K562 (cell line): ENCODE results near the gene ITGBL1. TPM values are rescaled to one million over a fixed set of nuclear protein-coding genes. Genes with fewer than 3 reads are reported as not detected.

Experiments used
- ATAC-seq: fragments of 200-7000 bp; cut with Tn5 transposase; 3 replicates; pipeline ENCODE4 v1.9.1; 2020; ENCODE audit warnings: moderate library complexity
- BruUV-seq: library from RNA; stranded (reverse); fragments of 400-500 nt; replicated peaks from 2 replicates; lab custom pipeline; 2021; lab: Mats Ljungman, UMichigan
- CTCF ChIA-PET: fragments of 300-600 bp; formaldehyde crosslinking; extraction: SDS; loops from one replicate; lab custom pipeline; 2021; ENCODE audit warnings: low intra/inter-chr PET ratio; lab: Yijun Ruan, JAX
- POLR2A ChIA-PET: fragments of 300-600, 350-650 bp; sonication (Branson Sonifier 250); formaldehyde crosslinking; extraction: SDS; loops from one replicate; lab custom pipeline; 2021; ENCODE audit warnings: antibody characterized with exemption, inconsistent platforms; lab: Yijun Ruan, JAX
- DNase-seq, 4 experiments: peaks; one replicate each; pipeline versions ENCODE4 v3.0.0 to v3.0.0-alpha.2; 2011 to 2018; ENCODE audit warnings: low spot score in 3 of 4, mixed read lengths in 3 of 4; ENCODE audit errors: extremely low read depth in 1 of 4
- FAIRE-seq: peaks from 2 replicates; lab custom pipeline; 2011; peaks lifted over from hg19 to GRCh38; lab: Jason Lieb, UNC
- H2AFZ ChIP-seq: 2 replicates; pipeline ENCODE4 v1.6.0; 2011; ENCODE audit warnings: low read depth, low read length, control low read depth, inconsistent platforms
- H3K27ac ChIP-seq: fragments of 200-600 bp; 3 replicates; pipeline ENCODE4 v1.8.0; 2011; ENCODE audit warnings: low read depth, mild to moderate bottlenecking, control low read depth, inconsistent platforms, low read length, moderate library complexity, mixed read lengths; ENCODE audit errors: extremely low read depth
- H3K27me3 ChIP-seq, 2 experiments: fragments of 300-600 bp in 1 of 2; 2 replicates in 1 of 2; 3 replicates in 1 of 2; pipeline versions ENCODE4 v1.6.0 to v1.8.0; 2011; ENCODE audit warnings: inconsistent platforms in 2 of 2, low read length in 2 of 2, mild to moderate bottlenecking in 1 of 2, mixed read lengths in 1 of 2, moderate library complexity in 1 of 2; ENCODE audit not compliant: control insufficient read depth in 2 of 2, insufficient read depth in 2 of 2
- H3K36me3 ChIP-seq: fragments of 300-600 bp; 3 replicates; pipeline ENCODE4 v1.8.0; 2011; ENCODE audit warnings: mild to moderate bottlenecking, low read length, inconsistent platforms; ENCODE audit not compliant: control insufficient read depth, insufficient read depth
- H3K4me1 ChIP-seq, 2 experiments: fragments of 200-600 bp in 1 of 2; replicated peaks in 1 of 2; 2 replicates in 1 of 2; 3 replicates in 1 of 2; pipeline versions ENCODE4 v1.5.1 to v1.8.0; 2011; ENCODE audit warnings: inconsistent platforms in 2 of 2, low read length in 2 of 2, mild to moderate bottlenecking in 1 of 2, mixed read lengths in 1 of 2, moderate library complexity in 1 of 2; ENCODE audit not compliant: control insufficient read depth in 2 of 2, insufficient read depth in 2 of 2
- H3K4me2 ChIP-seq: 2 replicates; pipeline ENCODE4 v1.6.1; 2011; ENCODE audit warnings: low read length, control low read depth, inconsistent platforms, mixed read lengths; ENCODE audit not compliant: insufficient read depth
- H3K4me3 ChIP-seq: fragments of 200-600 bp; sonication (generic), shearing (Covaris generic); 2 replicates; pipeline ENCODE4 v1.5.1; 2016; ENCODE audit warnings: control low read depth, inconsistent platforms
- H3K79me2 ChIP-seq: fragments of 200-600 bp; 3 replicates; pipeline ENCODE4 v1.8.0; 2011; ENCODE audit warnings: low read length, inconsistent platforms; ENCODE audit not compliant: control insufficient read depth, insufficient read depth
- H3K9ac ChIP-seq, 2 experiments: 2 replicates each; pipeline versions ENCODE4 v1.6.0 to v1.6.1; 2011; ENCODE audit warnings: low read depth in 2 of 2, low read length in 2 of 2, control low read depth in 1 of 2, inconsistent platforms in 1 of 2, mild to moderate bottlenecking in 1 of 2, mixed read lengths in 1 of 2; ENCODE audit not compliant: insufficient read depth in 1 of 2
- H3K9me1 ChIP-seq: one replicate; pipeline ENCODE4 v1.6.0; 2011; ENCODE audit warnings: inconsistent platforms, mild to moderate bottlenecking, low read length, moderate library complexity; ENCODE audit not compliant: control insufficient read depth, insufficient read depth
- H3K9me3 ChIP-seq: replicated peaks from 2 replicates; pipeline ENCODE4 v1.5.1; 2011; ENCODE audit warnings: low read depth, low read length, inconsistent platforms; ENCODE audit not compliant: control insufficient read depth, insufficient read depth
- H4K20me1 ChIP-seq: replicated peaks from 2 replicates; pipeline ENCODE4 v1.6.1; 2011; ENCODE audit warnings: low read length, inconsistent platforms, mixed read lengths; ENCODE audit not compliant: control insufficient read depth, insufficient read depth
- CC2D1A ChIP-seq: fragments of 450-650 bp; IDR thresholded peaks from 2 replicates; pipeline ENCODE4 v1.6.1; 2017; ENCODE audit warnings: mild to moderate bottlenecking
- MCM5 ChIP-seq: fragments of 450-650 bp; IDR thresholded peaks from 2 replicates; pipeline ENCODE4 v1.6.1; 2016; ENCODE audit warnings: low read depth
- POLR2B ChIP-seq: fragments of 450-650 bp; IDR thresholded peaks from 2 replicates; pipeline ENCODE4 v1.6.1; 2018; ENCODE audit warnings: low read depth; ENCODE audit not compliant: partially characterized antibody
- TARDBP ChIP-seq: fragments of 450-650 bp; IDR thresholded peaks from 2 replicates; pipeline ENCODE4 v1.6.1; 2016
- ZNF165 ChIP-seq: fragments of 250-450 bp; sonication (Bioruptor Pico); IDR thresholded peaks from 2 replicates; pipeline ENCODE4 v1.4.0; 2020; ENCODE audit warnings: borderline replicate concordance
- ZNF584 ChIP-seq: fragments of 200-800 bp; sonication (Bioruptor generic); IDR thresholded peaks from 2 replicates; pipeline ENCODE4 v1.6.1; 2016; ENCODE audit warnings: low read depth, mild to moderate bottlenecking, missing genetic modification characterization, missing compliant biosample characterization
- WGBS: fragments of 100-300 bp; shearing (Covaris generic); methylation state at CpG from one replicate; pipeline ENCODE4 v1.1.6; 2016; ENCODE audit warnings: low coverage, mixed read lengths; ENCODE audit not compliant: insufficient coverage; ENCODE audit errors: missing lambda C conversion rate; 5-methylcytosine and 5-hydroxymethylcytosine counted together
- in situ Hi-C: fragments of 300-500 bp; cut with MboI; formaldehyde crosslinking; loops from 4 replicates; pipeline ENCODE4 v1.15.0; 2018; ENCODE audit warnings: inconsistent platforms, mixed read lengths
- intact Hi-C: fragments of 100-400 bp; cut with micrococcal nuclease; formaldehyde crosslinking; loops from 2 replicates; pipeline ENCODE4 v1.14.2; 2022
- polyA plus RNA-seq, 8 experiments: library from polyadenylated mRNA; depleted of rRNA in 4 of 8; stranded (reverse) in 5 of 8; unstranded in 3 of 8; fragments of >200 nt; fragmentation: Nextera tagmentation in 2 of 8; fragmentation: Illumina TruSeq in 1 of 8; extraction: Ambion mirVana in 2 of 8; extraction: Trizol in 1 of 8; gene quantifications; 2 replicates each; pipeline versions ENCODE4 v1.2.1 to v1.2.3, GENCODE V29; 2011 to 2014; ENCODE audit warnings: inconsistent platforms in 1 of 8, missing spikeins in 1 of 8
- total RNA-seq, 7 experiments: library from RNA; depleted of rRNA in 6 of 7; stranded (reverse); fragments of >200 nt in 6 of 7; fragmentation: Illumina TruSeq in 2 of 7; extraction: Trizol in 2 of 7; gene quantifications; 2 replicates each; pipeline versions ENCODE4 v1.2.1 to v1.2.3, GENCODE V29; 2011 to 2021; ENCODE audit warnings: low replicate concordance in 1 of 7
- TF ChIP-seq, protein P1 (sequence below): fragments of 250-450 bp; sonication (Bioruptor Pico); IDR thresholded peaks from 2 replicates; pipeline ENCODE4 v1.4.0; 2020; ENCODE audit warnings: mild to moderate bottlenecking, moderate library complexity
- TF ChIP-seq, protein P2 (sequence below): fragments of 450-650 bp; IDR thresholded peaks from 2 replicates; pipeline ENCODE4 v1.6.1; 2016; ENCODE audit warnings: borderline replicate concordance

ITGBL1 gene
- total and polyA plus RNA-seq, 9 of the 15 experiments (the other 6 are each of a cell fraction or from before 2014, with no cell fraction given), result 0.04 to 0.73 (median 0.32) TPM; not detected in 1

DNA sequence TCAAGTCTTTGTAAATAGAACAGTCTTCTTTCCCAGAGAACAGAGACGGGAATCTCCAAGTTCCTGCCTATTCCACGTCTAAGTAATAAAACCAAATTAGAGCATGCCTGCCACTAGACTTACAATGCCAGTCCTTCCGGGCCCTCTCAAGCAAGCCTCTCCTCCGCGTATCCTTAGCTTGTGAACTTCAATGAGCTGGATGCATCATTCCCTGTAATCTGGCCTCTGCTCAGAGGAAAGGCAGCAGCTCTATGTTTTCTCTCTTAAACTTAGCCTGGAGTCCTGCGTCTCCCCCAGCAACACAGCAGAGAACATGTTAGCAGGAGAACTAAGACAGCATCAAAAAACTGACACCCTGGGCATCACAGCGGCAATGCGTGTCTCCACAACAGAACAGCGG, 44.3 kb upstream of the ITGBL1 start (continued):
- TF ChIP-seq, protein P1, sequence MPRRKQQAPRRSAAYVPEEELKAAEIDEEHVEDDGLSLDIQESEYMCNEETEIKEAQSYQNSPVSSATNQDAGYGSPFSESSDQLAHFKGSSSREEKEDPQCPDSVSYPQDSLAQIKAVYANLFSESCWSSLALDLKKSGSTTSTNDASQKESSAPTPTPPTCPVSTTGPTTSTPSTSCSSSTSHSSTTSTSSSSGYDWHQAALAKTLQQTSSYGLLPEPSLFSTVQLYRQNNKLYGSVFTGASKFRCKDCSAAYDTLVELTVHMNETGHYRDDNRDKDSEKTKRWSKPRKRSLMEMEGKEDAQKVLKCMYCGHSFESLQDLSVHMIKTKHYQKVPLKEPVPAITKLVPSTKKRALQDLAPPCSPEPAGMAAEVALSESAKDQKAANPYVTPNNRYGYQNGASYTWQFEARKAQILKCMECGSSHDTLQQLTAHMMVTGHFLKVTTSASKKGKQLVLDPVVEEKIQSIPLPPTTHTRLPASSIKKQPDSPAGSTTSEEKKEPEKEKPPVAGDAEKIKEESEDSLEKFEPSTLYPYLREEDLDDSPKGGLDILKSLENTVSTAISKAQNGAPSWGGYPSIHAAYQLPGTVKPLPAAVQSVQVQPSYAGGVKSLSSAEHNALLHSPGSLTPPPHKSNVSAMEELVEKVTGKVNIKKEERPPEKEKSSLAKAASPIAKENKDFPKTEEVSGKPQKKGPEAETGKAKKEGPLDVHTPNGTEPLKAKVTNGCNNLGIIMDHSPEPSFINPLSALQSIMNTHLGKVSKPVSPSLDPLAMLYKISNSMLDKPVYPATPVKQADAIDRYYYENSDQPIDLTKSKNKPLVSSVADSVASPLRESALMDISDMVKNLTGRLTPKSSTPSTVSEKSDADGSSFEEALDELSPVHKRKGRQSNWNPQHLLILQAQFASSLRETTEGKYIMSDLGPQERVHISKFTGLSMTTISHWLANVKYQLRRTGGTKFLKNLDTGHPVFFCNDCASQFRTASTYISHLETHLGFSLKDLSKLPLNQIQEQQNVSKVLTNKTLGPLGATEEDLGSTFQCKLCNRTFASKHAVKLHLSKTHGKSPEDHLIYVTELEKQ, result no peak
- TF ChIP-seq, protein P2, sequence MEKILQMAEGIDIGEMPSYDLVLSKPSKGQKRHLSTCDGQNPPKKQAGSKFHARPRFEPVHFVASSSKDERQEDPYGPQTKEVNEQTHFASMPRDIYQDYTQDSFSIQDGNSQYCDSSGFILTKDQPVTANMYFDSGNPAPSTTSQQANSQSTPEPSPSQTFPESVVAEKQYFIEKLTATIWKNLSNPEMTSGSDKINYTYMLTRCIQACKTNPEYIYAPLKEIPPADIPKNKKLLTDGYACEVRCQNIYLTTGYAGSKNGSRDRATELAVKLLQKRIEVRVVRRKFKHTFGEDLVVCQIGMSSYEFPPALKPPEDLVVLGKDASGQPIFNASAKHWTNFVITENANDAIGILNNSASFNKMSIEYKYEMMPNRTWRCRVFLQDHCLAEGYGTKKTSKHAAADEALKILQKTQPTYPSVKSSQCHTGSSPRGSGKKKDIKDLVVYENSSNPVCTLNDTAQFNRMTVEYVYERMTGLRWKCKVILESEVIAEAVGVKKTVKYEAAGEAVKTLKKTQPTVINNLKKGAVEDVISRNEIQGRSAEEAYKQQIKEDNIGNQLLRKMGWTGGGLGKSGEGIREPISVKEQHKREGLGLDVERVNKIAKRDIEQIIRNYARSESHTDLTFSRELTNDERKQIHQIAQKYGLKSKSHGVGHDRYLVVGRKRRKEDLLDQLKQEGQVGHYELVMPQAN, result no peak

DNA sequence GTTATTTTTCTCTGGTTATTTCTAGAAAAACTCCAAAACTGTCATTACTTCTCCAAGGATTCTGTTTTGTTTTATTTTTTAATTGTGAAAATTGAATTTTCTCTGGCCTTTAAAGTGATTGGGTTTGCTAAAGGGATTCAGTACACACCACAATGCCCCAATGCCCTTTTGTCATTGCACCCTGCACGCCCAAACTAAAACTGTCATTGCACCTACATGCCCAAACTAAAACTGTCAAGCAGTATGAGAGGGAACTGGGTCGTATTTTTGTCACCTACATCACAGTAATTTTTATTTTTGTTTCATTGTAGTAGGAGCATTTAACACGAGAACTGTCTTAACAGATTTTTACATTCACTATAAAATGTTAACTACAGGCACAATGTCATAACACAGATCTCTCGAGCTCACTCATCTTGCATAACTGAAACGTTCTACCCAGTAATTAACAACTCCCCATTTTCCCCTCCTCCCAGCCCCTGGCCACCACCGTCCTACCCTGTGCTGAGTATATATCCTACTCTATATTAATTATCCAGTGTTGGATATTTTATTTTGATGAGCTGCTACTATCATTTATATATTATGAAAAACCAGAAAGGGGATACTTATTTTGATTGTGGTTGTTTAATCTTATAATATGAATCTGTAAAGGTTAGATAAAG, 43.4 kb upstream of the ITGBL1 start:
- FAIRE-seq (no peak), ATAC-seq (no peak), DNase-seq (no peak)
- Histone ChIP-seq H3K9ac (no peak overlapping the region), H3K36me3 (no peaks in the 10 kb centered on the region), H3K9me3 (no peaks in the 10 kb centered on the region), H3K9me1 (no peaks in the 10 kb centered on the region), H3K4me1 (no peaks in the 10 kb centered on the region), H4K20me1 (no peaks in the 10 kb centered on the region), H2AFZ (no peak overlapping the region), H3K27me3 (no peaks in the 10 kb centered on the region), H3K79me2 (no peaks in the 10 kb centered on the region), H3K27ac (no peak overlapping the region), H3K4me2 (no peak overlapping the region), H3K4me3 (no peak overlapping the region)
- intact Hi-C loops (no loop called here), in situ Hi-C loops (loop anchor here (5.0 kb wide), 1 partner anchor 82 kb away; no protein-coding TSS in a partner anchor)
- POLR2A ChIA-PET, result no interaction called here
- CTCF ChIA-PET, result no interaction called here
- 2% methylated on average over 4 of the region's 6 CpGs for WGBS
- no TSS peak for BruUV-seq
- TF ChIP-seq ZNF584 (CRISPR knock-in tag) (no peak), MCM5 (no peak), ZNF165 (CRISPR knock-in tag) (no peak), CC2D1A (no peak), TARDBP (no peak), POLR2B (no peak)
